GM12873 (cell line): ENCODE results near the gene ACAN.

Source experiments
- TF ChIP-seq, protein P1 (sequence below): IDR thresholded peaks from 2 replicates; pipeline ENCODE4 v1.5.1; 2012; ENCODE audit warnings: low read depth, mild to moderate bottlenecking, moderate library complexity, low read length, control low read depth; ENCODE audit not compliant: insufficient read depth; ENCODE audit errors: missing control alignments

Gene ACAN

DNA sequence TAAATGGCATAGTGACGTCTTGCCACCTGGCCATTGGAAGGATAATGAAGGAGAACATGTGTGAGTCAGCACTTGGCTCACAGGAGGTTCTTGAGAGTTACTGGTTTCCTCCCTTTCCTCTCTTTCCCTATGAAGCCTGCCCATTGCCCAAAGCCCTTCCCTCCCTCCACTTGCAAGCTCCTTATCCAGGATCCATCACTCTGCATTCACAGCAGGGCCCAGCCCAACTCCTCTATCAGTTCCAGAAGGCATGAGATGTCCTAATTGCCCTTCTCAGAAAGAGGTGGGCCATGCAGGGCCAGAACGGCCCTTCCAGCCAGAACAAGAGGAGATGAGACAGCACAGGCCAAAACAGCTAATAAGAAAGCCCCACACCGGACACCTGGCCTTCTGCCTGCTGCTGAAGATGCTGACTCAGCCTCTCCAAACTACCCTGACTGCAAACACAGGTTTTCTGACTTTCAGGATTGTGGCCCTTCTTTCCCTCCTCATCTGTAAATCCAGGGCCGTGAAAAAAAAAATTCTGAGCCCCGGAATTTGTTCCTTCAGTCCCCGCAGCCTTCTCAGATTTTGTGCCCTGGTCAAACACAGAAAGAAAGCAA, 62.4 kb downstream of the ACAN start:
- TF ChIP-seq, protein P1, sequence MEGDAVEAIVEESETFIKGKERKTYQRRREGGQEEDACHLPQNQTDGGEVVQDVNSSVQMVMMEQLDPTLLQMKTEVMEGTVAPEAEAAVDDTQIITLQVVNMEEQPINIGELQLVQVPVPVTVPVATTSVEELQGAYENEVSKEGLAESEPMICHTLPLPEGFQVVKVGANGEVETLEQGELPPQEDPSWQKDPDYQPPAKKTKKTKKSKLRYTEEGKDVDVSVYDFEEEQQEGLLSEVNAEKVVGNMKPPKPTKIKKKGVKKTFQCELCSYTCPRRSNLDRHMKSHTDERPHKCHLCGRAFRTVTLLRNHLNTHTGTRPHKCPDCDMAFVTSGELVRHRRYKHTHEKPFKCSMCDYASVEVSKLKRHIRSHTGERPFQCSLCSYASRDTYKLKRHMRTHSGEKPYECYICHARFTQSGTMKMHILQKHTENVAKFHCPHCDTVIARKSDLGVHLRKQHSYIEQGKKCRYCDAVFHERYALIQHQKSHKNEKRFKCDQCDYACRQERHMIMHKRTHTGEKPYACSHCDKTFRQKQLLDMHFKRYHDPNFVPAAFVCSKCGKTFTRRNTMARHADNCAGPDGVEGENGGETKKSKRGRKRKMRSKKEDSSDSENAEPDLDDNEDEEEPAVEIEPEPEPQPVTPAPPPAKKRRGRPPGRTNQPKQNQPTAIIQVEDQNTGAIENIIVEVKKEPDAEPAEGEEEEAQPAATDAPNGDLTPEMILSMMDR, result no peak

DNA sequence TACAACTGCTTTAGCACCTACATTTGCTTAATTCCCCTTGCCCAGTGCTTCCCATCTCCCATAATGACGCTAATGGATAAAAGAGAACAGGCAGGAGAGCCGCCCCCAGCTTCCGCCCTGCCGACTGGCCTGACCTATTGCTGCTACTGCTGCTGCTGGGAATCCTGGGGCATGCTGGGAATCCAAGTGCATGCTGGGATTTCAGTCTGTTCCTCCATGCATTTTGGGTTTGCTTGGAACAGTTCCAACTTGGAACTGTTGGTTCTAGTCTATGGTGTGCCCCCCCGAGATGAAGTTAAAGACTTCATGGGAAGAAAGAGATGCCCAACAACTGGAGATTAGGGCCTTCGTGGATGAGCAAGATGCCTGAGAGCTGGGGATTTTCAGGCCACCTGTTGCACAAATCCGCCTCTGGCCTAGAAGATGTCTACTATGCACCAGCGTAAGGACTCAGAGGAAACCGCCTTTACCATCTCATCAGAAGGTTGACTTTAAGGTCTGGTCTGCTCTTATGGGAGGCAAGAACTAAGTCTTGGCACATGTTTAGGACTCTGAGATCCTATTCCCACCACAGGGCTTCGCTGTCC, 63.2 kb downstream of the ACAN start:
- TF ChIP-seq, protein P1, result no peak

DNA sequence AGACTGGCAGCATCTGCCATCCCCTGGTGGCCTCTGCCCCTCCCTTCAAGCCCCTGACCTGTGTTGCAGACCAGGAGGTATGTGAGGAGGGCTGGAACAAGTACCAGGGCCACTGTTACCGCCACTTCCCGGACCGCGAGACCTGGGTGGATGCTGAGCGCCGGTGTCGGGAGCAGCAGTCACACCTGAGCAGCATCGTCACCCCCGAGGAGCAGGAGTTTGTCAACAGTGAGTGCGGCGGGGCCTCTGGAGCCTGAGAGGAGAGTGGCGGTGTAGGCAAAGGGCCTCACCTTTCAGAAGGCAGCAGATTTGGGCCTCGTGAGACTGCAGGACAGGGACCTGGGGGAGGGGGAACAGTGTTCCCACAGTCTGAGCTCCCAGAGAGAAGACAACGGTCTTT, 68.1 kb downstream of the ACAN start:
- TF ChIP-seq, protein P1, result no peak

DNA sequence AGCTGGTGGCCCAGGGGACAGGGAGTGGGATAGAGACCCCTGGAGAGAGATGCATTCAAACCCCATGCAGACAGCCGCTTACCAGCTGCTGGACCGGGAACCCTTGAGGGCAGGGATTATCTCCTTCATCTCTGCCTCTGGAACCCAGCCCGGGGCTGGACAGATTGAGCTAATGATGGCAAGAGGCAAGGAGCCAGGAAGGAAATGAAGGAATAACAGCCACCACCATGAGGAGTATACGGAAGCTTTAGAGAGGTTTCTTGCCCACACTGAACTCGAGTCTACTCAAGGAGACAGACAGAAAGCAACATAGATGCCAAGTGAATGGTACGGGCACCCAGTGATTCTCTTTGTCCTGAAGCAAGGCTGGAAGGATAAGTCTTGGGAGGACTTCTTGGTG, 68.9 kb downstream of the ACAN start:
- TF ChIP-seq, protein P1, result no peak

DNA sequence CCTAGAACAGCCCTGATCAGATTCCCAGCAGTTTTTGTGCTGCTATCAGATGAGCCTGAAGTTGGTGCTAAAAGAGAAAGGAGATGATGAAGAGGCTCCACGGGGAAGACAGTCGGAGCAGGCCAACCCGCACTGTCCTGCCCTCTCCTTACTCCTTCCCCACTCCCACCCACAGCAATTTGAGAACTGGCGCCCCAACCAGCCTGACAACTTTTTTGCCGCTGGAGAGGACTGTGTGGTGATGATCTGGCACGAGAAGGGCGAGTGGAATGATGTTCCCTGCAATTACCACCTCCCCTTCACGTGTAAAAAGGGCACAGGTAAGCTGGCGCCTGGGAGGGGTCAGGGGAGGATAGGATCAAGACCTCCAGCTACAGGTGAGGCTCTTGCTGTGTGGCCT, 69.5 kb downstream of the ACAN start:
- TF ChIP-seq, protein P1, result no peak

DNA sequence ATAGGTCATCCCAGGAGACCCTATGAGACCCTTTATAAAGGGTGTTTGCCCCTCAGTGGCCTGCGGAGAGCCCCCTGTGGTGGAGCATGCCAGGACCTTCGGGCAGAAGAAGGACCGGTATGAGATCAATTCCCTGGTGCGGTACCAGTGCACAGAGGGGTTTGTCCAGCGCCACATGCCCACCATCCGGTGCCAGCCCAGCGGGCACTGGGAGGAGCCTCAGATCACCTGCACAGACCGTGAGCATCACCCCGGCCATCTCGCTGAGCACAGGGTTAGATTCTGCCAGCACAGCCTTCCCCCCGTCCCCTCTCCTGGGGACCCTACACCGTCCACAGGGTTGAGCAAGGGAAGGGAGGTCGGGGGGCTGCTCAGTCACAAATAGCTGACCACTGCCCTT, 70.5 kb downstream of the ACAN start:
- TF ChIP-seq, protein P1, result no peak

DNA sequence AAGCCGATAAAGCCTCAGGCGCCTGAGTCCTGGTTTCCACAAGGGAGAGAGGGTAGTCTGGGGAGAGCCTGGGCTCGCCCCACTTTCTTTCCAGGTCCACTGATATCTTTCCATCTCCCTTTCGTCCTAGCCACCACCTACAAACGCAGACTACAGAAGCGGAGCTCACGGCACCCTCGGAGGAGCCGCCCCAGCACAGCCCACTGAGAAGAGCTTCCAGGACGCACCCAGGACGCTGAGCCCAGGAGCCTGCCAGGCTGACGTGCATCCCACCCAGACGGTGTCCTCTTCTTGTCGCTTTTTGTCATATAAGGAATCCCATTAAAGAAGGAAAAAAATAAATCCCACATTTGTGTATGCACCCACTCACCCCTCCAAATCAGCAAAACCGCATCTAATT, 71.0 kb downstream of the ACAN start:
- TF ChIP-seq, protein P1, result no peak
